H9 (cell line): ENCODE measurements around the gene NUDT8. TPM values are rescaled to one million over a fixed set of nuclear protein-coding genes. Genes with fewer than 3 reads are reported as not detected.

Experiments
- DNase-seq: peaks from one replicate; pipeline ENCODE4 v3.0.0-alpha.2; 2017
- H2AFZ ChIP-seq: one replicate; pipeline ENCODE4 v1.6.1; 2013; ENCODE audit warnings: mild to moderate bottlenecking, low read length, control low read depth, moderate library complexity
- H2AK5ac ChIP-seq: 2 replicates; pipeline ENCODE4 v1.6.1; 2013; ENCODE audit warnings: low read length, control low read depth, mixed read lengths; ENCODE audit not compliant: insufficient read length
- H2BK120ac ChIP-seq: one replicate; pipeline ENCODE4 v1.6.1; 2013; ENCODE audit warnings: low read depth, mild to moderate bottlenecking, low read length, control low read depth, inconsistent platforms; ENCODE audit not compliant: poor library complexity, severe bottlenecking
- H2BK12ac ChIP-seq: 2 replicates; pipeline ENCODE4 v1.6.1; 2013; ENCODE audit warnings: low read length, control low read depth, mixed read lengths, low read depth; ENCODE audit not compliant: insufficient read length
- H2BK15ac ChIP-seq: 2 replicates; pipeline ENCODE4 v1.6.1; 2013; ENCODE audit warnings: low read depth, low read length, control low read depth
- H2BK20ac ChIP-seq: one replicate; pipeline ENCODE4 v1.6.1; 2013; ENCODE audit warnings: low read depth, mild to moderate bottlenecking, low read length, control low read depth, inconsistent platforms; ENCODE audit not compliant: poor library complexity, severe bottlenecking
- H2BK5ac ChIP-seq: 2 replicates; pipeline ENCODE4 v1.6.1; 2013; ENCODE audit warnings: low read length, control low read depth, mixed read lengths; ENCODE audit not compliant: insufficient read length
- H3K14ac ChIP-seq: 2 replicates; pipeline ENCODE4 v1.6.1; 2013; ENCODE audit warnings: low read length, control low read depth; ENCODE audit not compliant: insufficient read depth
- H3K18ac ChIP-seq: 2 replicates; pipeline ENCODE4 v1.6.1; 2013; ENCODE audit warnings: low read depth, mild to moderate bottlenecking, mixed read lengths, low read length, control low read depth; ENCODE audit not compliant: insufficient read length
- H3K23ac ChIP-seq: 2 replicates; pipeline ENCODE4 v1.6.1; 2013; ENCODE audit warnings: low read length, control low read depth, mixed read lengths, low read depth; ENCODE audit not compliant: insufficient read length
- H3K23me2 ChIP-seq: 2 replicates; pipeline ENCODE4 v1.6.1; 2013; ENCODE audit warnings: low read depth, mild to moderate bottlenecking, mixed read lengths, low read length, control low read depth; ENCODE audit not compliant: insufficient read length, poor library complexity, severe bottlenecking
- H3K27ac ChIP-seq: 2 replicates; pipeline ENCODE4 v1.5.1; 2013; ENCODE audit warnings: low read length, control low read depth, mixed read lengths, low read depth; ENCODE audit not compliant: insufficient read length
- H3K27me3 ChIP-seq: 2 replicates; pipeline ENCODE4 v1.6.1; 2013; ENCODE audit warnings: low read length, control low read depth, inconsistent platforms; ENCODE audit not compliant: insufficient read depth
- H3K4ac ChIP-seq: 2 replicates; pipeline ENCODE4 v1.6.1; 2013; ENCODE audit warnings: low read depth, mild to moderate bottlenecking, control low read depth, inconsistent platforms, low read length, moderate library complexity
- H3K4me1 ChIP-seq: 2 replicates; pipeline ENCODE4 v1.6.1; 2013; ENCODE audit warnings: low read length, control low read depth, inconsistent platforms; ENCODE audit not compliant: insufficient read depth
- H3K4me2 ChIP-seq: 2 replicates; pipeline ENCODE4 v1.6.1; 2013; ENCODE audit warnings: low read length, control low read depth, mixed read lengths; ENCODE audit not compliant: insufficient read length, insufficient read depth
- H3K56ac ChIP-seq: 2 replicates; pipeline ENCODE4 v1.6.1; 2013; ENCODE audit warnings: low read depth, mild to moderate bottlenecking, mixed read lengths, low read length, control low read depth; ENCODE audit not compliant: insufficient read length
- H3K79me1 ChIP-seq: 2 replicates; pipeline ENCODE4 v1.6.1; 2013; ENCODE audit warnings: low read depth, mild to moderate bottlenecking, moderate library complexity, low read length, control low read depth, inconsistent platforms; ENCODE audit not compliant: insufficient read depth, poor library complexity, severe bottlenecking
- H3K79me2 ChIP-seq: 2 replicates; pipeline ENCODE4 v1.6.1; 2013; ENCODE audit warnings: low read length, control low read depth, inconsistent platforms; ENCODE audit not compliant: insufficient read depth
- H3K9ac ChIP-seq: 2 replicates; pipeline ENCODE4 v1.6.1; 2013; ENCODE audit warnings: low read length, control low read depth, mixed read lengths; ENCODE audit not compliant: insufficient read length; ENCODE audit errors: extremely low read depth
- H3K9me3 ChIP-seq: one replicate; pipeline ENCODE4 v1.6.1; 2013; ENCODE audit warnings: low read depth, low read length, inconsistent platforms; ENCODE audit not compliant: control insufficient read depth
- H3T11ph ChIP-seq: one replicate; pipeline ENCODE4 v1.6.1; 2013; ENCODE audit warnings: mild to moderate bottlenecking, low read length, control low read depth, inconsistent platforms
- H4K20me1 ChIP-seq: one replicate; pipeline ENCODE4 v1.6.1; 2013; ENCODE audit not compliant: control insufficient read depth, insufficient read length, insufficient read depth
- H4K5ac ChIP-seq: 2 replicates; pipeline ENCODE4 v1.6.1; 2013; ENCODE audit warnings: low read depth, mild to moderate bottlenecking, mixed read lengths, low read length, control low read depth; ENCODE audit not compliant: insufficient read length
- H4K8ac ChIP-seq: replicated peaks from 2 replicates; pipeline ENCODE4 v1.6.1; 2013; ENCODE audit warnings: low read length, control low read depth, mixed read lengths, low read depth; ENCODE audit not compliant: insufficient read length
- H4K91ac ChIP-seq: 2 replicates; pipeline ENCODE4 v1.6.1; 2013; ENCODE audit warnings: low read depth, mild to moderate bottlenecking, moderate library complexity, mixed read lengths, low read length, control low read depth; ENCODE audit not compliant: insufficient read length
- H3K27ac Mint-ChIP-seq, 3 experiments: 2 replicates in 2 of 3; 3 replicates in 1 of 3; pipeline ENCODE4 v1.8.0; 2020 to 2021; ENCODE audit warnings: mixed read lengths in 3 of 3, mild to moderate bottlenecking in 1 of 3, moderate library complexity in 1 of 3
- H3K27me3 Mint-ChIP-seq: 2 replicates; pipeline ENCODE4 v1.8.0; 2021; ENCODE audit warnings: low read depth, mild to moderate bottlenecking, moderate library complexity, mixed read lengths
- H3K36me3 Mint-ChIP-seq, 3 experiments: 2 replicates in 2 of 3; 3 replicates in 1 of 3; pipeline ENCODE4 v1.8.0; 2020 to 2021; ENCODE audit warnings: low read depth in 3 of 3, mixed read lengths in 3 of 3; ENCODE audit not compliant: insufficient read depth in 1 of 3
- H3K4me1 Mint-ChIP-seq, 2 experiments: 2 replicates each; pipeline ENCODE4 v1.8.0; 2020; ENCODE audit warnings: mixed read lengths in 2 of 2
- H3K4me3 Mint-ChIP-seq, 2 experiments: 2 replicates in 1 of 2; 3 replicates in 1 of 2; pipeline ENCODE4 v1.8.0; 2020 to 2021; ENCODE audit warnings: mild to moderate bottlenecking in 2 of 2, mixed read lengths in 2 of 2, moderate library complexity in 1 of 2
- H3K9me3 Mint-ChIP-seq, 2 experiments: 2 replicates in 1 of 2; 3 replicates in 1 of 2; pipeline ENCODE4 v1.8.0; 2020; ENCODE audit warnings: mild to moderate bottlenecking in 2 of 2, mixed read lengths in 2 of 2, moderate library complexity in 1 of 2
- CTCF ChIP-seq: fragments of 200-600 bp; sonication (generic); conservative IDR thresholded peaks from 3 replicates; pipeline ENCODE4 v1.8.0; 2021; ENCODE audit warnings: antibody characterized with exemption, mild to moderate bottlenecking
- whole genome bisulfite sequencing: extraction: QIAGEN DNeasy Blood & Tissue Kit; methylation state at CpG from one replicate; pipeline ENCODE4 v1.1.7; 2013; ENCODE audit warnings: missing lambda C conversion rate, low lambda C conversion rate, mixed read lengths; ENCODE audit not compliant: insufficient read length; ENCODE audit errors: extremely low coverage; 5-methylcytosine and 5-hydroxymethylcytosine counted together
- total RNA-seq: library from RNA; stranded (reverse); gene quantifications from 2 replicates; pipeline ENCODE4 v1.2.1, GENCODE V29; 2021

Gene NUDT8
- total RNA-seq, 1 experiment from 2014 or later: 6.5 TPM

GRCh38 chr11:67647471-67647870, 17.7 kb upstream of the NUDT8 start:
- Histone ChIP-seq H4K5ac (no peak overlapping the region), H3K27me3 (no peaks in the 10 kb centered on the region), H3K79me1 (no peaks in the 10 kb centered on the region), H3K14ac (no peak overlapping the region), H3K4me2 (no peak overlapping the region), H3T11ph (no peak overlapping the region), H2BK15ac (no peak overlapping the region), H2BK12ac (no peak overlapping the region), H2BK5ac (no peak overlapping the region), H3K4ac (no peak overlapping the region), H3K56ac (no peak overlapping the region), H4K20me1 (no peaks in the 10 kb centered on the region), H3K18ac (no peak overlapping the region), H3K9me3 (no peaks in the 10 kb centered on the region), H3K27ac (no peak overlapping the region), H3K79me2 (no peaks in the 10 kb centered on the region), H3K4me1 (no peaks in the 10 kb centered on the region), H4K8ac (no peak overlapping the region), H2BK120ac (no peak overlapping the region), H2AK5ac (no peak overlapping the region), H2BK20ac (no peak overlapping the region), H4K91ac (no peak overlapping the region), H3K9ac (no peak overlapping the region), H2AFZ (no peak overlapping the region), H3K23ac (no peak overlapping the region), H3K23me2 (no peaks in the 10 kb centered on the region)
- no peak for DNase-seq
- Mint-ChIP-seq H3K36me3 (no peaks in the 10 kb centered on the region; a peak in 1 of 7 replicates), H3K4me3 (no peak overlapping the region; a peak in 1 of 5 replicates), H3K9me3 (peaks cover 0 to 3% of the 10 kb centered on the region in 2 experiments; a peak in 3 of 5 replicates), H3K27ac (no peak overlapping the region), H3K27me3 (peaks cover 18% of the 10 kb centered on the region), H3K4me1 (peaks cover 8 to 15% of the 10 kb centered on the region in 2 experiments)
- no peak for TF ChIP-seq CTCF
- WGBS: no CpG with 5 or more reads among the region's 15 CpGs
